Putamen (tissue), 1 donor: ENCODE data around the gene ERC1.
"Not testable (repeated sequence)": the region's sequence is repeated elsewhere in the genome, so short reads cannot be mapped to it uniquely, and the experiment has no call there.

Experiments
- DNase-seq: peaks from one replicate; pipeline ENCODE4 v3.0.0-alpha.2; 2016; ENCODE audit warnings: low spot score

The ERC1 gene

GRCh38 chr12:1189163-1189562 lies 198.1 kb downstream of the ERC1 start:
- no peak for DNase-seq

DNA sequence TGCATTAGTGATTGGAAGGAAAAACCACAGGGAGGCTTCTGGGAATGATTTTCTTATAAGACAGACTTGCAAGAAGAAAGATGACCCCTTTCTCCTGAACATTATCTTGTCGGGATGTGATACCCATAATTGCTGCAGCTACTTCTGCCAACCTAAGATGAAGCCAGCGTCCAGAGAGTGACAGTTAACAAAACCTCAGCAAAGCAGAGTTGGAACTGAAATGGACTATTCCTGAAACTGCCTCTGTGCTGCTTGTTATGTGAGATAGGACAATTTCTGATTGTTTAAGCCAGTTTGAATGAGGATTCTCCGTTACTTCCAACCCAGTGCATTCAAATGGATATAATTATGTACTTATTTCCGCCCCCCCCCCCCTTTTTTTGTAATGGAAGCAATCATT lies 204.5 kb downstream of the ERC1 start:
- no peak for DNase-seq

GRCh38 chr12:1197264-1198018 lies 206.4 kb downstream of the ERC1 start:
- no peak for DNase-seq

- not testable (repeated sequence) for DNase-seq
Observed at GRCh38 chr12:1198854-1199253, 207.8 kb downstream of the ERC1 start.

DNA sequence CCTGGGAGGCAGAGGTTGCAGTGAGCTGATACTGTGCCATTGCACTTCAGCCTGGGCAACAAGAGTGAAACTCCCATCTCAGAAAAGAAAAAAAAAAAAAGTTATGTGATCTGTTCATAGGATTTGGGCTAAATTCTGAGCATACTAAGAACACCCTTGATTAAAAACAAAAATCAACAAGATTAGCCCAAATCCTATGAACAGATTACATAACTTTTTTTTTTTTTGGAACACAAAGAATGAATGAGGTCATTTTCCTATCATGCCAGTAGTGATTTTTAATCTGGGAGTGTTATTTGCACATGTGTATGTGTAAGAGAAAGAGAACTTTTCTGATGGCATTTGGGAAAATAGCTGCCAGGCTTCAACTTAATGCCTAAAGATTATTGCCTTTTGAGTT lies 208.7 kb downstream of the ERC1 start:
- DNase-seq = no peak

GRCh38 chr12:1201030-1201429 lies 210.0 kb downstream of the ERC1 start:
- no peak for DNase-seq

DNA sequence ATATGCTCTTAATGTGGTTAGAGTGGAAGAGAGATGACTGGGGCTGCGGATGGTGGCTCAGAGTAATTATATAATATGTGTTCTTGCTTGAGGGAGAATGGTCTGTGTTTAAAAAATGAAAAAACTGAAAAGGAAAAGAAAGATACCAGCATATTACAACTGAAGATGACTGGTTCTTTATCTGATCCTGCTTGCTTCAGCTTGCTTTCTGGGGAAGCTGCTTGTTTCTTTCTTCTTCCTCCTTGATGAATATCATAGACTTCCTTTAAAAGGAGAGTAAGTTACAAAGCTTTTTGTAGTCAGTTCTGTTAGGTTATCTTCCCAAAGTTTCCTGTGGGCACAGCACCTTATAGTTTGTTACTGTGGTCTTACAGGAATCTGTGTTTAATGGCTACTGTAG lies 210.9 kb downstream of the ERC1 start:
- no peak for DNase-seq

DNA sequence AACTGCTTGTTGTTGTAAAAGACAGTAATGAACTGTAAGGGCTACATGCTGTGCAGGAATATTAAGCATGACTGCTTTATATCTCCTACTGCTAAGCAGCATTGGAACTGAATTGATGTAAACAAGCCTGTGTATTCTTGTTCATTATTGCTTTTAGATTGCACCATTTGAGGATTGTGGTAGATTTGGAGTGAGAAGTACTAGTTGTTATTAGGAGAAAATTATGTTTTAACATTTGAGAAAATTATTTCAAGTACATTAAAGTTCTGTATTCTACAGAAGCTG lies 212.7 kb downstream of the ERC1 start:
- no peak for DNase-seq

- DNase-seq = no peak
Observed at GRCh38 chr12:1204581-1205121, 213.6 kb downstream of the ERC1 start.

- no peak for DNase-seq
Observed at GRCh38 chr12:1205512-1206060, 214.6 kb downstream of the ERC1 start.

- DNase-seq = no peak
Observed at GRCh38 chr12:1206118-1206734, 215.2 kb downstream of the ERC1 start.

- no peak for DNase-seq
Observed at GRCh38 chr12:1207276-1207675, 216.3 kb downstream of the ERC1 start.

DNA sequence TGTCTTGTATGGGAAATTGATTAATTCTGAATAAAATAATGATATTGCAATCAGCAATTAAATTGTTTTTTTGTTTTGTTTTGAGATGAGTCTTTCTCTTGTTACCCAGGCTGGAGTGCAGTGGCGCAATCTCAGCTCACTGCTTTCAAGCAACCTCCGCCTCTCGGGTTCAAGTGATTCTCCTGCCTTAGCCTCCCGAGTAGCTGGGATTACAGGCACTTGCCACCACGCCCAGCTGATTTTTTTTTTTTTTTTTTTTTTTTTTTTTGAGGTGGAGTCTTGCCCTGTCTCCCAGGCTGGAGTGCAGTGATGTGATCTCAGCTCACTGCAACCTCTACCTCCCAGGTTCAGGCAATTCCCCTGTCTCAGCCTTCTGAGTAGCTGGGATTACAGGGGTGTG lies 217.7 kb downstream of the ERC1 start:
- DNase-seq = not testable (repeated sequence)

- DNase-seq = no peak
Observed at GRCh38 chr12:1212526-1212925, 221.5 kb downstream of the ERC1 start.

- DNase-seq = no peak
Observed at GRCh38 chr12:1213205-1213604, 222.2 kb downstream of the ERC1 start.

GRCh38 chr12:1213618-1214205 lies 222.7 kb downstream of the ERC1 start:
- DNase-seq = no peak

DNA sequence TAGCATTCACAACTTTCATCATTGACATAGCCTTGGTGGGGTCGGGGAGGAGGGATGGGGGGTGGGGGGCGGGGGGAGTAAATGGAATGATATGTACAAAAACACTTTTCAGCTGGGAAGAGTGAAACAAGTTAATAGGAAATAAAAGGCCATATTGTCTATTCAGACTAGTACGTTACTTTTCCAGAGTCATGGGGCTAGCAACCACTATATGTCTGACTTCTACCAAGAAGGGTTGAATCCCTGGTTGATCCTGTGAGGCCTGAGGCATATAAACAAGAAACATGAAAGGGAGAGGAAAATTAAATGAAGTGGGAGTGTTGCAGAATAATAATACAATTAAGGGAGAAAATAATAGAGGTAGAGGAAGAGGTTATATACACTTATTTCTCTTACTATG lies 225.5 kb downstream of the ERC1 start:
- no peak for DNase-seq

DNA sequence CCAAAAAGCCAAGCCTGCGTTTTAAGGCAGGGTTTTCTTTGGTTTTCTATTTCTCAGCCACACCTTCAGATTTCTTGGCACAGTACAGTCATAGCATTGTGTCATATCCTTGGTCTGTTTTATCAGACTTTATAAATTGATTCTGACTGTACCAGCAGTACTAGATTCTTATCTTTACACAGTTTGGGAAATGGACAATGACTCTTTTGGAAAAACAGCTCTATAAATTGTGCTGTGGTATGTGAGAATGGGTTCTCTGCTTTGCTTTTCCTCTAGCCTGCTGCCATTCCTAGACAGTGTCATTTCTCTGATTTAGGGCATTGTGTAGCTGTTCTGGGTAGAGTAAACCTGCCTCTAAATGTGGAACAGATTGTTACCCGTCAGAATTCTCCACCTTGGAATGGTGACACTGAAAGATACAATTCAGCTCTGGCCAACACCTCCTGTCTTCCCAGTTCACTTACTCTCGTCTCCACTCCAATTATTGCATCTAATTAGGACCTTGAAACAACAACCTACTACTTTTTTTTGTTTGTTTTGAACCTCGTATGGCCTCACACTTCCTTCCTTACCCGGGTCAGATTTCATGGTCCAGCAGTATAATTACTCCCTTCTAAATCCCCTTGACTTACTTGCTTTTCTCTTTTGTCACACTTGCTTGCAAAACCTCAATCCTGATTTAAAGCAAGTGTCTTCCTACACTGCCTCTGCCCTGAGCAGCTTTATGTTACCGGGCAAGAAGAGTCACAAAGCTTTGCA lies 226.3 kb downstream of the ERC1 start:
- no peak for DNase-seq

DNA sequence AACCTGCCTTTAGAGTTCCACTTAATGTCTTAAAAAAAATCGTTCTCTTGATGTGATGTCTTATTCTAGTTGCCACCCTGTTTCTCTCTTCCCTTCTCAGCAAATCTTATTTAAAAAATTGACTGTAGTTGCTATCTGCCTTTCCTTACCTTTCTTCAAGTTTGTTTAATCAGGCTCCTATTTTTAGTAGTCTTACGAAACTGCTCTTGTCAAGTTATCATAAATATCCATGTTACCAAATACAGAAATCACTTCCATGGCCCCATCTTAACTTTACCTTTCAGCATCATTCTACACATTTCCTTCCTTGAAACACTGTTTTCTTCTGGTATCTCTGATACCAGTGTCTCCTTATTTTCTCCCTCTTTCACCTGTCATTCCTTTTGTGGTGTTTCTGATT lies 227.3 kb downstream of the ERC1 start:
- DNase-seq = peak; percentile 7

- DNase-seq = no peak
Observed at GRCh38 chr12:1220127-1221092, 229.4 kb downstream of the ERC1 start.
